GM18951 (cell line): ENCODE measurements around the gene FUT8.
"Not testable (repeated sequence)": the region's sequence is repeated elsewhere in the genome, so short reads cannot be mapped to it uniquely, and the experiment has no call there.

Experiments used
- POLR2A ChIP-seq: IDR thresholded peaks from 4 replicates; pipeline ENCODE4 v1.6.1; 2011; ENCODE audit warnings: mild to moderate bottlenecking; ENCODE audit not compliant: insufficient read length, insufficient read depth; ENCODE audit errors: extremely low read depth
- in situ Hi-C: fragments of 300-500 bp; cut with MboI; formaldehyde crosslinking; loops from one replicate; pipeline ENCODE4 v1.12.0; 2022; ENCODE audit warnings: low sequenced_read_pairs, mixed read lengths, inconsistent platforms; ENCODE audit not compliant: unreplicated experiment

Gene FUT8

DNA sequence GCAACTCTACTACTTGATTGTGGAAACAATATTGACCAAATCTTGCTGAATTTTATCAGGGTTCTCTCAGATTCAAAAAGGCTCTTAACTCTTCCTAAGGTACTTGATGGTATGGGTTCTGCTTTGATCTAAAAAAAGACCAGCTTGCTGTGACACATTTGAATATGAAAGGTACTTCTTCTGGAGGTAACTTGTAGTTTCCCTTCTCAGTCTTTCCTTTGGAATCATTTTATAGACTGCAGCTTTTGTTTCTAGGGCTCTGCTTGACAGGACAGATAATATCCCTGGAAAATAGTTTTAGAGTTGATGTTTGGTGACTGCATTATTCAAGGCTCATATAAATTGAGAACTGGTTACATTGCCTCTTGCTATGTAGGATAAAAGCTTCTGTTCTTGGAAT is 251.9 kb downstream of the FUT8 start:
- no peak for TF ChIP-seq POLR2A
- in situ Hi-C loops = no loop called here

DNA sequence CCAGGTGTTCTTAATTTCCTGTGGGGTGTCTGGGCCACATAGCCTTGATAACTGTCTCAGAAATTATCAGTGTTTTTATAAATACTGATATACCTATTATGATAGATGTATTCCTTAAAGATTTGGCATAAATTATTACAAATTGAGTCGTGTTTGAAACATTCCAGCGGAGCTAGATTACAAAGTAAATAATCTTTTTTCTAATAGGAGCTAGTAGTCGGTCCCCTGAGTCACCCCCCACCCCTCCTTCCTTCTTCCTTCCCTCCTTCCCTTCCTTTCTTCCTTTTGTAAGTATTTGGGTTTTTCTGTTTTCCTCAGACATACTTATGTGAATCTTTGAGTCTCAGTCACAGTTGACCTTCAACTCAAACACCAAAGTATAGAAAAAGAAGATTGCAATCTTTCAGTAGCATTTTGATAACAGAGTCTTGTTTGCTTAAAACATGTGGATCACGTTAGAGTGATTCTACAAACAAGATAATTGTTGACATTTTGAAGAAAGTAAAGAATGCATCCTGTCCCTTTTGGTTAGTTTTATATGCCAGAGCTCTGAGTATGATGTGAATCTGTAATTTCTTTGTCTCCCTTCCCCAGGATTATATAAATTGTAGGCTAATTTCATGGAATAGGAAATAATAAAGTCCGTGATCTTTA is 264.0 kb downstream of the FUT8 start:
- no peak for TF ChIP-seq POLR2A
- in situ Hi-C loops = no loop called here

DNA sequence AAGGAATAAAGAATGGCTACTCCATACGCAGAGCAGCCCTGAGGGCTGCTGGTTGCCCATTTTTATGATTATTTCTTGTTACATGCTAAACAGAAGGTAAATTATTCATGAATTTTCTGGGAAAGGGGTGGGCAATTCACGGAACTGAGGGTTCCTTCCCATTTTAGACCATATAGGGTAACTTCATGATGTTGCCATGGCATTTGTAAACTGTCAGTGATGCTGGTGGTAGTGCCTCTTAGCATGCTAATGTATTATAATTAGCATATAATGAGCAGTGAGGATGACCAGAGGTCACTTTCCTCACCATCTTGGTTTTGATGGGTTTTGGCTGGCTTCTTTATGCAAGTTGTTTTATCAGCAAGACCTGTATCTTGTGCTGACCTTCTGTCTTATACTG is 273.0 kb downstream of the FUT8 start:
- no peak for TF ChIP-seq POLR2A
- in situ Hi-C loops = no loop called here

DNA sequence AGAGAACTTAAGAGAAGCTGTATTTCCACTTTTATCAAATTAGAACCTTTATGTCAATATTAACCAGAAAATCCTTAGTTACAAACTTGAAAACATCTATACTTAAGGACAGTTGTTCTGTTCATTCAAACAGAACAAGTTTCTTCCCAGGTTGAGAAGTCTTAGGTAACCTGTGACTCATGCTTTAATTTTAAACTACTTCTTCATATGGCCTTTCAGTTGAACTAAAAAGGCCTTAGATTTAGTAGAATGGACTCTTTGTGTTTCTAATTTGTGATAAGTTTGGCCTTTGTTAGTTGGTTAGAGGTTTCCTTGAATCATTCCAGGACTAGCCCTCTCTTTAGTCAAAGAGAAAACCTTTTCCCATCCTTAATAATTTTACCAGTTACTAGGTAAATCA is 274.2 kb downstream of the FUT8 start:
- no peak for TF ChIP-seq POLR2A
- in situ Hi-C loops = no loop called here

DNA sequence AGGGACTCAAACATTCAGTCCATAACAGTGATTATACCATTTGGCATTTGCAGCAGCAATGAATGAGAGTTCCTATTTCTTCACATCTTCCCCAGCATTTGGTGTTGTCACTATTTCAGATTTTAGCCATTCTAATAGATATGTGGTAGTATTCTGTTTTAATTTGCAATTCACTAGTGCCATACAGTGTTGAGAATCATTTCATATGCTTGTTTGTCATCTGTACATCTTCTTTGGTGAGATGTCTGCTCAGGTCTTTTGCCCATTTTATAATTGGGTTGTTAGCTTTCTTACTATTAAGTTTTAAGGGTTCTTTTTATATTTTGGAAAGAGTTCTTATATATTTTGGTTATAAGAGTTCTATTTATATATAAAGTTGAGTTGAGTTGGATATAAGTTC is 276.5 kb downstream of the FUT8 start:
- no peak for TF ChIP-seq POLR2A

GRCh38 chr14:65692566-65692965 is 280.0 kb downstream of the FUT8 start:
- in situ Hi-C loops = not testable (repeated sequence)

More for the DNA sequence above, 276.5 kb downstream of the FUT8 start:
- in situ Hi-C loops = no loop called here

- no peak for TF ChIP-seq POLR2A
- in situ Hi-C loops = no loop called here
These were observed 284.3 kb downstream of the FUT8 start for GRCh38 chr14:65696801-65697200.

DNA sequence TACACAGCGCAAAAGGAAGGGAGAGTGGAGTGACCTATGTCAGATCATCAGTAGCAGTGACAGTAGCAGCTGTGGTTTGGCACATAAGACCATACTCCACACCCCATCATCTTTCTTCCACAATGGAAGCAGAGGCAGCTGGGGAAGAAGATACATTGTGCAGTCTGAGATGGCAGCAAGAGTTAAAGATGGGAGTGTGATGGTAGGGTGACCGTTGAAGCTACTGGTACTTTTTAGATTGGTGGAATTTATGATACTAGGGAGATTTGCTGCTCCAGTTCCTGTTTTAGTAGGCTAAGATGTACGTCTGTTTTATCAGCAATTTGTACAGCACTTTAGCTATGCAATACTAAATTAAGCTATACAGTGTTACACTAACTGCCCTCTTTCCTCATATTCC is 291.0 kb downstream of the FUT8 start:
- in situ Hi-C loops = no loop called here
- no peak for TF ChIP-seq POLR2A

GRCh38 chr14:65703996-65704395 is 291.5 kb downstream of the FUT8 start:
- in situ Hi-C loops = no loop called here
- TF ChIP-seq POLR2A = no peak

DNA sequence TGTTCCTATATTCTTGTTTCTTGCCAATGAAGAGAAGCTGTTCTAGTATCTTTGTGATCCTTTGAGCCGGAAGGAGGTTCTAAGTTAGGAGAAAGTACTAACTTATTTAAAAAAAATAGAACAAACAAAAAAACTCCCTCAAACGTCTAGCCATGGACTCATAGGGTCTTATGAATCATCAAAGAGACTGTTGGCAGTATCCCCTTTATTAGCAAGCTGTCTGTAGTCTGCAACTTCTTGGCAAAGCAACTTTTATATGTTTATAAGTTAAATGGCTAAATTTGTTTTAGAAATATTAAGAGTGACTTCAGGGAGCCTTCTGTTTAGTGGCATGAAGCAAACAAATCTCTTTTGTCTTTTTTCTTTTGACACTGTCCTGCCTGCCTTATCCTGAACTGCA is 291.9 kb downstream of the FUT8 start:
- no peak for TF ChIP-seq POLR2A
- in situ Hi-C loops = no loop called here

- in situ Hi-C loops = no loop called here
- no peak for TF ChIP-seq POLR2A
These were observed 292.3 kb downstream of the FUT8 start for GRCh38 chr14:65704850-65705249.

DNA sequence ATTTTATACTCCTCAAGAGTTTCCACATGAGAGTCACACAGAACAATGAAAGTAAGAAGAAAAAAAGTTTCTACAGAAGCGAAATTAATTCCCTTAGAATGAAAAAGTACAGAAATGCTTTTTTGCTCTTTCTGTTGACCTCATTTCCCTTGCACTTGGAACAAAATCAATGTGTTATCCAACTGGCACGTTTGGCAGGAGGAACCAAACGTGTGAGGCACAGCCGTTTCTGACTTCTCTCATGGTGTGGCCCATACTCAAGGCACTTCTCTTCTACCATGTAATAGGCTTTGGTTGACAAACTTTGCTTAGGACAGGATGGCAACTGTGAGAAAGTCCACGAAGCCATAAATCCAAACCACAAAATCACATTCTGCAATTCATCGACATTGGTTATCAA is 297.0 kb downstream of the FUT8 start:
- in situ Hi-C loops = no loop called here
- TF ChIP-seq POLR2A = no peak

DNA sequence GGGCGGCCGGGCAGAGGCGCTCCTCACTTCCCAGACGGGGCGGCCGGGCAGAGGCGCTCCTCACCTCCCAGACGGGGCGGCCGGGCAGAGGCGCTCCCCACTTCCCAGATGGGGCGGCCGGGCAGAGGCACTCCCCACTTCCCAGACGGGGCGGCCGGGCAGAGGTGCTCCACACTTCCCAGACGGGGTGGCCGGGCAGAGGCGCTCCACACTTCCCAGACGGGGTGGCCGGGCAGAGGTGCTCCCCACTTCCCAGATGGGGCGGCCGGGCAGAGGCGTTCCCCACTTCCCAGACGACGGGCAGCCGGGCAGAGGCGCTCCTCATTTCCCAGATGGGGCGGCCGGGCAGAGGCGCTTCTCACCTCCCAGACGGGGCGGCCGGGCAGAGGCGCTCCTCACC is 304.3 kb downstream of the FUT8 start:
- in situ Hi-C loops = not testable (repeated sequence)

- in situ Hi-C loops = not testable (repeated sequence)
These were observed 304.9 kb downstream of the FUT8 start for GRCh38 chr14:65717384-65717915.

DNA sequence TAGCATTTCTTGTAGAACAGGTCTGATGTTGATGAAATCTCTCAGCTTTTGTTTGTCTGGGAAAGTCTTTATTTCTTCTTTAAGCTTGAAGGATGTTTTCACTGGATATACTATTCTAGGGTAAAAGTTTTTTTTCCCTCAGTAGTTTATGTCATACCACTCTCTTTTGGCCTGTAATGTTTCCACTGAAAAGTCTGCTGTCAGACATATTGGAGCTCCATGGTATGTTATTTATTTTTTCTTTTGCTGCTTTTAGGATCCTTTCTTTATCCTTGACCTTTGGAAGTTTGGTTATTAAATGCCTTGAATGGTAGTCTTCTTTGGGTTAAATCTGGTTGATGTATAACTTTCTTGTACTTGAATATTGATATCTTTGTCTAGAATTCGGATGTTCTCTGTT is 306.1 kb downstream of the FUT8 start:
- in situ Hi-C loops = no loop called here
- no peak for TF ChIP-seq POLR2A
